SK-N-SH (cell line): ENCODE results near the gene ZNF845. TPM values are rescaled to one million over a fixed set of nuclear protein-coding genes. Genes with fewer than 3 reads are reported as not detected.
"Not testable (repeated sequence)": the region's sequence is repeated elsewhere in the genome, so short reads cannot be mapped to it uniquely, and the experiment has no call there.

Source experiments
- CTCF ChIA-PET: fragments of 300-600, 350-600 bp; formaldehyde crosslinking; extraction: SDS; loops from one replicate; lab custom pipeline; 2021; lab: Yijun Ruan, JAX
- POLR2A ChIA-PET: fragments of 350-600 bp; sonication (Branson Sonifier 250); formaldehyde crosslinking; extraction: SDS; loops from one replicate; lab custom pipeline; 2020; ENCODE audit warnings: antibody characterized with exemption, inconsistent platforms; lab: Yijun Ruan, JAX
- DNase-seq: peaks from one replicate; pipeline ENCODE4 v3.0.0; 2012
- H2AFZ ChIP-seq: fragments of 200-600 bp; sonication (generic); 2 replicates; pipeline ENCODE4 v1.8.1; 2016; ENCODE audit warnings: antibody characterized with exemption, mild to moderate bottlenecking, low read depth
- H3F3A ChIP-seq: fragments of 200-600 bp; sonication (generic); replicated peaks from 2 replicates; pipeline ENCODE3; 2016; ENCODE audit warnings: antibody characterized with exemption, mild to moderate bottlenecking; ENCODE audit not compliant: insufficient read depth
- H3K27ac ChIP-seq, 2 experiments: fragments of 200-500 bp in 1 of 2; fragments of 200-600 bp in 1 of 2; sonication (Bioruptor generic) in 1 of 2; sonication (generic), shearing (Covaris generic) in 1 of 2; 2 replicates each; pipeline versions ENCODE4 v1.5.1 to v1.6.1; 2014 to 2016; ENCODE audit warnings: low read depth in 2 of 2, inconsistent platforms in 1 of 2, low read length in 1 of 2, mild to moderate bottlenecking in 1 of 2, mixed read lengths in 1 of 2
- H3K27me3 ChIP-seq: fragments of 200-600 bp; sonication (generic), shearing (Covaris generic); 2 replicates; pipeline ENCODE4 v1.6.1; 2016; ENCODE audit warnings: mixed run types; ENCODE audit not compliant: insufficient read depth
- H3K36me3 ChIP-seq, 2 experiments: fragments of 200-500 bp in 1 of 2; fragments of 200-600 bp in 1 of 2; sonication (Bioruptor generic) in 1 of 2; sonication (generic) in 1 of 2; replicated peaks in 1 of 2; 2 replicates each; pipeline versions ENCODE3 to v1.5.1; 2014 to 2016; ENCODE audit warnings: low read length in 1 of 2, mild to moderate bottlenecking in 1 of 2; ENCODE audit not compliant: insufficient read depth in 2 of 2, control insufficient read depth in 1 of 2
- H3K4me1 ChIP-seq, 2 experiments: fragments of 200-500 bp in 1 of 2; fragments of 200-600 bp in 1 of 2; sonication (Bioruptor generic) in 1 of 2; sonication (generic), shearing (Covaris generic) in 1 of 2; 2 replicates each; pipeline versions ENCODE4 v1.5.1 to v1.6.1; 2014 to 2016; ENCODE audit warnings: low read depth in 1 of 2, low read length in 1 of 2, mixed run types in 1 of 2; ENCODE audit not compliant: insufficient read depth in 2 of 2, control insufficient read depth in 1 of 2
- H3K4me2 ChIP-seq: fragments of 200-600 bp; sonication (generic), shearing (Covaris generic); 2 replicates; pipeline ENCODE4 v1.6.1; 2017; ENCODE audit warnings: mixed run types
- H3K4me3 ChIP-seq, 2 experiments: fragments of 200-500 bp in 1 of 2; fragments of 200-600 bp in 1 of 2; sonication (Bioruptor generic) in 1 of 2; sonication (generic), shearing (Covaris generic) in 1 of 2; 2 replicates each; pipeline versions ENCODE4 v1.5.1 to v1.8.1; 2014 to 2016; ENCODE audit warnings: low read depth in 2 of 2, inconsistent platforms in 1 of 2, low read length in 1 of 2, mild to moderate bottlenecking in 1 of 2, mixed read lengths in 1 of 2, moderate library complexity in 1 of 2
- H3K79me2 ChIP-seq: fragments of 200-600 bp; sonication (generic); 2 replicates; pipeline ENCODE4 v1.8.1; 2017; ENCODE audit warnings: mild to moderate bottlenecking; ENCODE audit not compliant: insufficient read depth
- H3K9ac ChIP-seq: fragments of 200-600 bp; sonication (generic); 2 replicates; pipeline ENCODE4 v1.6.1; 2017; ENCODE audit warnings: mixed run types
- H3K9me2 ChIP-seq: fragments of 200-600 bp; sonication (generic); 2 replicates; pipeline ENCODE4 v1.6.1; 2017; ENCODE audit warnings: mixed run types
- H3K9me3 ChIP-seq: fragments of 200-600 bp; sonication (generic); 2 replicates; pipeline ENCODE4 v1.6.1; 2017; ENCODE audit warnings: mixed run types, mild to moderate bottlenecking, moderate library complexity
- H4K20me1 ChIP-seq: fragments of 200-600 bp; sonication (generic); 2 replicates; pipeline ENCODE4 v1.6.1; 2017; ENCODE audit warnings: mild to moderate bottlenecking, mixed run types; ENCODE audit not compliant: insufficient read depth
- EP300 ChIP-seq, 2 experiments: IDR thresholded peaks; 2 replicates each; pipeline versions ENCODE4 v1.4.0 to v1.6.1; 2012; ENCODE audit warnings: borderline replicate concordance in 1 of 2, low read depth in 1 of 2, low read length in 1 of 2
- FOXJ3 ChIP-seq: sonication (generic); formaldehyde crosslinking; IDR thresholded peaks from 2 replicates; pipeline ENCODE4 v1.5.1; 2020; ENCODE audit warnings: mild to moderate bottlenecking, missing genetic modification reagents
- FOXM1 ChIP-seq: IDR thresholded peaks from 2 replicates; pipeline ENCODE4 v1.4.0; 2012; ENCODE audit warnings: low read depth, mild to moderate bottlenecking
- GABPA ChIP-seq: IDR thresholded peaks from 2 replicates; pipeline ENCODE4 v1.4.0; 2012; ENCODE audit warnings: low read depth, mild to moderate bottlenecking
- MAX ChIP-seq: IDR thresholded peaks from 2 replicates; pipeline ENCODE4 v1.4.0; 2012; ENCODE audit warnings: low read depth
- NRF1 ChIP-seq: IDR thresholded peaks from 2 replicates; pipeline ENCODE4 v1.6.1; 2012; ENCODE audit warnings: low read depth, mild to moderate bottlenecking, low read length
- RAD21 ChIP-seq: IDR thresholded peaks from 2 replicates; pipeline ENCODE4 v1.6.1; 2012; ENCODE audit warnings: mild to moderate bottlenecking, low read length
- RXRA ChIP-seq: IDR thresholded peaks from 2 replicates; pipeline ENCODE4 v1.4.0; 2012; ENCODE audit warnings: low read depth, mild to moderate bottlenecking, borderline replicate concordance
- TEAD4 ChIP-seq: IDR thresholded peaks from 2 replicates; pipeline ENCODE4 v1.4.0; 2012; ENCODE audit warnings: mild to moderate bottlenecking, borderline replicate concordance; ENCODE audit not compliant: insufficient read depth
- ZBTB33 ChIP-seq: IDR thresholded peaks from 2 replicates; pipeline ENCODE4 v1.4.0; 2012; ENCODE audit warnings: low read depth, borderline replicate concordance
- WGBS: methylation state at CpG from one replicate; pipeline ENCODE4 v1.1.6; 2017; ENCODE audit warnings: low lambda C conversion rate; 5-methylcytosine and 5-hydroxymethylcytosine counted together
- polyA plus RNA-seq, 3 experiments: library from polyadenylated mRNA; depleted of rRNA; stranded (reverse); fragments of >200 nt; gene quantifications; 2 replicates each; pipeline ENCODE4 v1.2.3, GENCODE V29; 2012

ZNF845 gene
- polyA plus RNA-seq, 1 of the 3 experiments (the other 2 are of a cell fraction) = 0.77 TPM

GRCh38 chr19:53394974-53395839 is 61.7 kb downstream of the ZNF845 start, which contains the start of gene ZNF765 (continued):
- TF ChIP-seq ZBTB33 (no peak), GABPA (no peak), NRF1 (peak; percentile 87), RXRA (no peak), RAD21 (0 out of 2 replicates have a peak, but pooled peaks have one; percentile 22), TEAD4 (no peak), FOXM1 (no peak), EP300 (IDR thresholded peaks at IDR 0.05; ENCODE audit: borderline replicate concordance in 1 of 2, low read depth in 1 of 2, low read length in 1 of 2) (no peak), FOXJ3 (CRISPR knock-in tag) (no peak), MAX (0 out of 2 replicates have a peak, but pooled peaks have one; percentile 43)
- TF ChIP-seq, all 33 proteins: peak for 8

GRCh38 chr19:53395840-53396524 is 62.4 kb downstream of the ZNF845 start:
- H3K27me3 ChIP-seq, H3K9me3 ChIP-seq, POLR2A ChIA-PET, H4K20me1 ChIP-seq, H3K9me2 ChIP-seq: not testable (repeated sequence)
- Histone ChIP-seq H3K4me2 (peak overlapping the region; percentile 95), H3K4me3 (peak overlapping the region; percentile 65 to 80), H3K4me1 (peaks cover 0 to 11% of the 10 kb centered on the region in 2 experiments; a peak in 1 of 4 replicates), H3K79me2 (peaks cover 20% of the 10 kb centered on the region), H3F3A (peaks cover 10% of the 10 kb centered on the region), H3K36me3 (peaks cover 2 to 25% of the 10 kb centered on the region in 2 experiments), H2AFZ (peak overlapping the region; percentile 91), H3K9ac (peak overlapping the region; percentile 77), H3K27ac (0 out of 4 replicates have a peak overlapping the region, but pooled peaks of 1 of the 2 experiments have one; percentile 64)
- peak; percentile 13 for DNase-seq
- CTCF ChIA-PET = interaction anchor here (1.6 to 1.8 kb wide), 2 partner anchors 29 to 202 kb away, joined by 3 to 4 read pairs; no protein-coding TSS in a partner anchor
- WGBS = 47% methylated on average over 9 of the region's 9 CpGs
